ENCODE results near the gene RAB31.

GRCh38 chr18:9763157-9763556, 55.1 kb downstream of the RAB31 start:
- TF ChIP-seq CTCF (IDR thresholded peaks at IDR 0.05; ENCODE audit: poor library complexity) (no peak), EZH2 (IDR thresholded peaks at IDR 0.05; ENCODE audit: borderline replicate concordance) (no peak)
